ENCODE results near the gene TGFBR2.

Gene TGFBR2

GRCh38 chr3:30604093-30604492, 2.3 kb upstream of the TGFBR2 start:
- DNase-seq: no peak

GRCh38 chr3:30604558-30604957, 1.8 kb upstream of the TGFBR2 start:
- no peak for DNase-seq

- DNase-seq: no peak
Observed at GRCh38 chr3:30605005-30605404, 1.4 kb upstream of the TGFBR2 start.

- DNase-seq: no peak
Observed at GRCh38 chr3:30605706-30606300, 598 bp upstream of the TGFBR2 start.

- DNase-seq: no peak
Observed at GRCh38 chr3:30607032-30607833, 832 bp downstream of the TGFBR2 start.

GRCh38 chr3:30608598-30608947, 2.2 kb downstream of the TGFBR2 start:
- no peak for DNase-seq

- no peak for DNase-seq
Observed at GRCh38 chr3:30609930-30610701, 3.7 kb downstream of the TGFBR2 start.

GRCh38 chr3:30610702-30611368, 4.4 kb downstream of the TGFBR2 start:
- DNase-seq: no peak

GRCh38 chr3:30611613-30612436, 5.4 kb downstream of the TGFBR2 start:
- DNase-seq: no peak

- DNase-seq: no peak
Observed at GRCh38 chr3:30612437-30613132, 6.2 kb downstream of the TGFBR2 start.

- DNase-seq: no peak
Observed at GRCh38 chr3:30613133-30613825, 6.9 kb downstream of the TGFBR2 start.

- no peak for DNase-seq
Observed at GRCh38 chr3:30614373-30614772, 8.0 kb downstream of the TGFBR2 start.

GRCh38 chr3:30614943-30615342, 8.5 kb downstream of the TGFBR2 start:
- DNase-seq: no peak

- DNase-seq: no peak
Observed at GRCh38 chr3:30615615-30616346, 9.4 kb downstream of the TGFBR2 start.

- no peak for DNase-seq
Observed at GRCh38 chr3:30616347-30617027, 10.1 kb downstream of the TGFBR2 start.

GRCh38 chr3:30617069-30617468, 10.7 kb downstream of the TGFBR2 start:
- no peak for DNase-seq

- DNase-seq: no peak
Observed at GRCh38 chr3:30617653-30618052, 11.3 kb downstream of the TGFBR2 start.

GRCh38 chr3:30618526-30618925, 12.1 kb downstream of the TGFBR2 start:
- DNase-seq: no peak

- DNase-seq: no peak
Observed at GRCh38 chr3:30619318-30619717, 12.9 kb downstream of the TGFBR2 start.
